MG63 (cell line): ENCODE results near the gene NUP210L. TPM values are rescaled to one million over a fixed set of nuclear protein-coding genes. Genes with fewer than 3 reads are reported as not detected.
A peak's percentile ranks its signal among the peaks of the same experiment; 100 is the strongest.

Experiments
- DNase-seq: peaks from one replicate; pipeline ENCODE4 v3.0.0-alpha.2; 2020
- H3K27me3 ChIP-seq: fragments of 250-450 bp; sonication (Bioruptor Pico); 2 replicates; pipeline ENCODE4 v1.5.1; 2020; ENCODE audit warnings: mild to moderate bottlenecking, moderate library complexity
- H3K36me3 ChIP-seq: fragments of 250-450 bp; sonication (Bioruptor Pico); 2 replicates; pipeline ENCODE4 v1.5.1; 2020; ENCODE audit warnings: mild to moderate bottlenecking, moderate library complexity
- H3K4me3 ChIP-seq: fragments of 250-450 bp; sonication (Bioruptor Pico); 2 replicates; pipeline ENCODE4 v1.5.1; 2020; ENCODE audit warnings: mild to moderate bottlenecking, moderate library complexity
- H3K9me3 ChIP-seq: fragments of 250-450 bp; sonication (Bioruptor Pico); 2 replicates; pipeline ENCODE4 v1.5.1; 2020; ENCODE audit warnings: mild to moderate bottlenecking, moderate library complexity
- total RNA-seq: library from RNA; depleted of rRNA; stranded (reverse); fragments of >200 nt; shearing (Covaris generic); gene quantifications from 2 replicates; pipeline ENCODE4 v1.2.3, GENCODE V29; 2014; ENCODE audit warnings: low replicate concordance; rRNA removed

The NUP210L gene
- total RNA-seq, 1 experiment from 2014 or later: not detected

- DNase-seq: no peak
Observed at GRCh38 chr1:153953859-153954365, 201.0 kb downstream of the NUP210L start.

GRCh38 chr1:153951801-153952200 lies 203.1 kb downstream of the NUP210L start:
- no peaks in the 10 kb centered on the region for H3K9me3 ChIP-seq
- no peaks in the 10 kb centered on the region for H3K27me3 ChIP-seq
- peaks cover 61% of the 10 kb centered on the region for H3K36me3 ChIP-seq
- no peak overlapping the region for H3K4me3 ChIP-seq
- DNase-seq: no peak

More at GRCh38 chr1:153953859-153954365, 201.0 kb downstream of the NUP210L start:
- no peaks in the 10 kb centered on the region for H3K9me3 ChIP-seq
- H3K4me3 ChIP-seq: no peak overlapping the region
- H3K27me3 ChIP-seq: no peaks in the 10 kb centered on the region
- peaks cover 48% of the 10 kb centered on the region for H3K36me3 ChIP-seq

DNA sequence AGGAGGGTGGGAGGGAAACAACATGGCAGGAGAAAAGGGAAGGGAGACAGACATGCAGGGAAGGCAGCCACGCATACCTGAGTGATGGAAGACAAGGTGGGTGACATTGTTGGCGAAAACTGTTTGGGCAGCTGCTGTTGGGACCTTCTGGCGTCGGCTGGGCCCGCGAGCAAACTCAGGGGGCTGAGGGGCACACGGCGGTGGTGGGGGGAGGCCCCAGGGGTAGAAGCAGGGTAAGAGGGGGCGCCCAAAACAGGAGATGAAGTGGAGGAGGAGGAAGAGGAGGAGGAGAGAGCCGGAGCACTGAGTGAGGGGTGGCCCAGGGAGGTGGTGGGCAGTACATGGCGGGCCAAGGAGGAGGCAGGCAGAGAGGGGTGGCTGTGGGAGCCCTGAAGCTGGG lies 203.7 kb downstream of the NUP210L start:
- DNase-seq: no peak
- Histone ChIP-seq H3K4me3 (no peak overlapping the region), H3K36me3 (peaks cover 63% of the 10 kb centered on the region), H3K27me3 (no peaks in the 10 kb centered on the region), H3K9me3 (no peaks in the 10 kb centered on the region)

GRCh38 chr1:153946622-153947241 lies 208.1 kb downstream of the NUP210L start, which contains the start of gene DENND4B:
Gene DENND4B, minus strand, starts transcription at chr1:153946718. Its CDS starts 2,344 bp downstream, at chr1:153944374.
- peak within 1 kb of the TSS; percentile 70 for H3K4me3 ChIP-seq
- no peaks in the 10 kb centered on the region for H3K9me3 ChIP-seq
- no peaks in the 10 kb centered on the region for H3K27me3 ChIP-seq
- peaks cover 51% of the 10 kb centered on the region for H3K36me3 ChIP-seq
- DNase-seq: peak; percentile 88

GRCh38 chr1:153945795-153946621 lies 208.9 kb downstream of the NUP210L start:
- no peaks in the 10 kb centered on the region for H3K27me3 ChIP-seq
- DNase-seq: peak; percentile 82
- peak overlapping the region; percentile 70 for H3K4me3 ChIP-seq
- H3K36me3 ChIP-seq: peaks cover 48% of the 10 kb centered on the region
- no peaks in the 10 kb centered on the region for H3K9me3 ChIP-seq

- Histone ChIP-seq H3K36me3 (peaks cover 49% of the 10 kb centered on the region), H3K4me3 (peak overlapping the region; percentile 70), H3K27me3 (no peaks in the 10 kb centered on the region), H3K9me3 (no peaks in the 10 kb centered on the region)
- DNase-seq: no peak
Observed at GRCh38 chr1:153945131-153945794, 209.6 kb downstream of the NUP210L start.

- Histone ChIP-seq H3K27me3 (no peaks in the 10 kb centered on the region), H3K4me3 (peak overlapping the region; percentile 70), H3K9me3 (no peaks in the 10 kb centered on the region), H3K36me3 (peaks cover 49% of the 10 kb centered on the region)
- no peak for DNase-seq
Observed at GRCh38 chr1:153944827-153945117, 210.1 kb downstream of the NUP210L start.

DNA sequence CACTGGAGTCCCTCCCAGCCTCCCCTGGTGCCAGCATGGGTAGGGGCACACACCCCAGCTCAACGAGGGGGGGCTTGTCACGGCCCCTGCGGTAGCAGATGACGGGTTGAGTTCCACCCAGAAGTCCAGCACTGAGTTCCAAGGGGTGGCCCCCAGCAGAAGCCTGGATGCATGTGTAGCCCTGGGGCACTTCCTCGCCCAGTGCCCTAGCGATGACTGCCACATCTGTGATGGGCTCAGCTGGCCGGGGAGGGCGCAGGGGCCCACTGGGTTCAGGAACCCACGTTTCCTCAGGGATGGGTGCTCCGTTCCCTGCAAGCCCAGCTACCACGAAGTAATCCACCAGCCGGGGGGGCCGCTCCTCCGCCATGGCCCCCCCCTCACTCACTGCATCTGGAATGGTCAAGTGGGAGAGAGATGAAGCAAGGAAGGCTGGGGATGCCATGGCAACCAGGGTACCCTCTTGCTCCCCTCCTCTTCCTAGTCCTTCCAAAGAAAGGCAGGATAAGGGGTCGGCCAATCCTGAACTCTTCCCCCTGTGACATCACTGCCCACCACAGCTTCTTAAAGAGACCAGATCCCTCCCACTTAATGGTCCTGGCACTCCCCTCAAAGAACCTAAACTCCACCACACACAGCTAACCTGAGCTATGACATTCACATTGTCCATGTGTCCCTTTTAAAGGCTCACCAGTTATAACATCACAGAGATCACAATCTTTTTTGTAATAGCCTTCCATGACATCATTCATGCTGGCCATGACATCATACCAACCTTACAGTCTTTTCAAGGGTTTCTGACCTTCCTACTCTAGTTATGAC lies 210.7 kb downstream of the NUP210L start:
- Histone ChIP-seq H3K27me3 (no peaks in the 10 kb centered on the region), H3K36me3 (peaks cover 50% of the 10 kb centered on the region), H3K4me3 (no peak overlapping the region), H3K9me3 (no peaks in the 10 kb centered on the region)
- no peak for DNase-seq

GRCh38 chr1:153942766-153943549 lies 211.9 kb downstream of the NUP210L start:
- H3K36me3 ChIP-seq: peaks cover 47% of the 10 kb centered on the region
- no peaks in the 10 kb centered on the region for H3K27me3 ChIP-seq
- no peaks in the 10 kb centered on the region for H3K9me3 ChIP-seq
- H3K4me3 ChIP-seq: no peak overlapping the region
- no peak for DNase-seq

Other genes with a start within 250 kb of the NUP210L start
- gene GATAD2B, start 232.1 kb downstream of the NUP210L start, total RNA-seq: 5.9 and 7.4 TPM in 2 replicates
- gene DENND4B, start 208.4 kb downstream of the NUP210L start, total RNA-seq: 7.7 and 9.3 TPM in 2 replicates
- gene CRTC2, start 196.5 kb downstream of the NUP210L start, total RNA-seq: 0.96 and 3.6 TPM in 2 replicates
- 154 and 223 TPM in 2 replicates for gene SLC39A1, start 191.5 kb downstream of the NUP210L start, total RNA-seq
- gene CREB3L4, start 187.2 kb downstream of the NUP210L start, total RNA-seq: 12.8 and 35.3 TPM in 2 replicates
- 250 and 354 TPM in 2 replicates for gene JTB, start 177.4 kb downstream of the NUP210L start, total RNA-seq
- 11.3 and 13.3 TPM in 2 replicates for gene RAB13, start 168.7 kb downstream of the NUP210L start, total RNA-seq
- gene RPS27, start 164.3 kb downstream of the NUP210L start, total RNA-seq: 1,401 and 2,666 TPM in 2 replicates
- 991 and 1,067 TPM in 2 replicates for gene TPM3, start 37.0 kb upstream of the NUP210L start, total RNA-seq
- gene CFAP141, start 51.3 kb upstream of the NUP210L start, total RNA-seq: not detected in 2 replicates
- gene UBAP2L, start 65.9 kb upstream of the NUP210L start, total RNA-seq: 208 and 217 TPM in 2 replicates
- gene HAX1, start 117.6 kb upstream of the NUP210L start, total RNA-seq: 212 and 243 TPM in 2 replicates
- gene AQP10, start 166.0 kb upstream of the NUP210L start, total RNA-seq: not detected in 2 replicates
- 58.1 and 74.8 TPM in 2 replicates for gene ATP8B2, start 170.5 kb upstream of the NUP210L start, total RNA-seq